Peyer's patch (tissue), 4 donors: ENCODE measurements around the gene GNG7. TPM values are rescaled to one million over a fixed set of nuclear protein-coding genes. Genes with fewer than 3 reads are reported as not detected.

ENCODE experiments used
- DNase-seq, 3 donors: peaks; one replicate each; pipeline ENCODE4 v3.0.0-alpha.2; 2017 to 2019
- H3K27ac ChIP-seq, 4 donors: fragments of 200-600 bp; sonication (generic); one replicate each; pipeline ENCODE4 v1.5.1; 2016 to 2019
- H3K27me3 ChIP-seq, 2 donors: fragments of 200-600 bp; sonication (generic); one replicate each; pipeline ENCODE4 v1.5.1; 2019
- H3K36me3 ChIP-seq, 3 donors: fragments of 200-600 bp; sonication (generic); one replicate each; pipeline ENCODE4 v1.5.1; 2016 to 2019
- H3K4me1 ChIP-seq, 4 donors: fragments of 200-600 bp; sonication (generic); one replicate each; pipeline ENCODE4 v1.5.1; 2016 to 2019
- H3K4me3 ChIP-seq, 4 donors: fragments of 200-600 bp; sonication (generic); 1 replicate in 3 of 4; 2 replicates in 1 of 4; pipeline ENCODE4 v1.5.1; 2016 to 2019; ENCODE audit warnings: mild to moderate bottlenecking in 1 of 4
- H3K9me3 ChIP-seq, 4 donors: fragments of 200-600 bp; sonication (generic); one replicate each; pipeline ENCODE4 v1.5.1; 2016 to 2019; ENCODE audit warnings: mild to moderate bottlenecking in 1 of 4
- POLR2A ChIP-seq, 2 donors: fragments of 450-650 bp; IDR thresholded peaks; one replicate each; pipeline ENCODE4 v1.5.1; 2017; ENCODE audit warnings: antibody characterized with exemption in 2 of 2, mild to moderate bottlenecking in 2 of 2, moderate library complexity in 2 of 2
- total RNA-seq, 4 donors: library from RNA; depleted of rRNA; stranded (reverse); fragments of >200 nt; gene quantifications; one replicate each; pipeline ENCODE4 v1.1.0, GENCODE V29; 2016
- TF ChIP-seq, protein P1 (sequence below), 6 experiments: fragments of 450-650 bp in 4 of 6; fragments of 200-600 bp in 2 of 6; sonication (generic) in 1 of 6; IDR thresholded peaks; one replicate each; pipeline ENCODE4 v1.5.1; 2017 to 2019; ENCODE audit warnings: antibody characterized with exemption in 6 of 6, mild to moderate bottlenecking in 3 of 6, moderate library complexity in 1 of 6

Gene GNG7
- total RNA-seq, 4 donors from 2014 or later, result 1.2 to 14.9 (median 2.0) TPM

DNA sequence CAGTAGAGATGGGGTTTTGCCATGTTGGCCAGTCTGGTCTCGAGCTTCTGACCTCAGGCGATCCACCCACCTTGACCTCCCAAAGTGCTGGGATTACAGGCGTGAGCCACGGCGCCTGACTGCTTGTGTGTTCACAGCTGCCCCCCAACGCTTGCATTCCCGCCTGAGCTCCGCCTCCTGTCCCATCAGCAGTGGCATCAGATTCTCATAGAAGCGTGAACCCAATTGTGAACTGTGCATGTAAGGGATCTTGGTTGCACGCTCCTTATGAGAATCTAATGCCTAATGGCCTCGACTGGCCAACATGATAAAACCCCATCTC, 150.7 kb downstream of the GNG7 start:
- Histone ChIP-seq H3K27ac (no peak overlapping the region), H3K4me1 (peaks cover 0 to 16% (median 6%) of the 10 kb centered on the region in 4 donors), H3K27me3 (no peaks in the 10 kb centered on the region), H3K36me3 (no peaks in the 10 kb centered on the region), H3K4me3 (no peak overlapping the region), H3K9me3 (no peaks in the 10 kb centered on the region)
- DNase-seq, result no peak
- TF ChIP-seq POLR2A (IDR thresholded peaks at IDR 0.05), result no peak
- TF ChIP-seq, protein P1, sequence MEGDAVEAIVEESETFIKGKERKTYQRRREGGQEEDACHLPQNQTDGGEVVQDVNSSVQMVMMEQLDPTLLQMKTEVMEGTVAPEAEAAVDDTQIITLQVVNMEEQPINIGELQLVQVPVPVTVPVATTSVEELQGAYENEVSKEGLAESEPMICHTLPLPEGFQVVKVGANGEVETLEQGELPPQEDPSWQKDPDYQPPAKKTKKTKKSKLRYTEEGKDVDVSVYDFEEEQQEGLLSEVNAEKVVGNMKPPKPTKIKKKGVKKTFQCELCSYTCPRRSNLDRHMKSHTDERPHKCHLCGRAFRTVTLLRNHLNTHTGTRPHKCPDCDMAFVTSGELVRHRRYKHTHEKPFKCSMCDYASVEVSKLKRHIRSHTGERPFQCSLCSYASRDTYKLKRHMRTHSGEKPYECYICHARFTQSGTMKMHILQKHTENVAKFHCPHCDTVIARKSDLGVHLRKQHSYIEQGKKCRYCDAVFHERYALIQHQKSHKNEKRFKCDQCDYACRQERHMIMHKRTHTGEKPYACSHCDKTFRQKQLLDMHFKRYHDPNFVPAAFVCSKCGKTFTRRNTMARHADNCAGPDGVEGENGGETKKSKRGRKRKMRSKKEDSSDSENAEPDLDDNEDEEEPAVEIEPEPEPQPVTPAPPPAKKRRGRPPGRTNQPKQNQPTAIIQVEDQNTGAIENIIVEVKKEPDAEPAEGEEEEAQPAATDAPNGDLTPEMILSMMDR (IDR thresholded peaks at IDR 0.05), result no peak

DNA sequence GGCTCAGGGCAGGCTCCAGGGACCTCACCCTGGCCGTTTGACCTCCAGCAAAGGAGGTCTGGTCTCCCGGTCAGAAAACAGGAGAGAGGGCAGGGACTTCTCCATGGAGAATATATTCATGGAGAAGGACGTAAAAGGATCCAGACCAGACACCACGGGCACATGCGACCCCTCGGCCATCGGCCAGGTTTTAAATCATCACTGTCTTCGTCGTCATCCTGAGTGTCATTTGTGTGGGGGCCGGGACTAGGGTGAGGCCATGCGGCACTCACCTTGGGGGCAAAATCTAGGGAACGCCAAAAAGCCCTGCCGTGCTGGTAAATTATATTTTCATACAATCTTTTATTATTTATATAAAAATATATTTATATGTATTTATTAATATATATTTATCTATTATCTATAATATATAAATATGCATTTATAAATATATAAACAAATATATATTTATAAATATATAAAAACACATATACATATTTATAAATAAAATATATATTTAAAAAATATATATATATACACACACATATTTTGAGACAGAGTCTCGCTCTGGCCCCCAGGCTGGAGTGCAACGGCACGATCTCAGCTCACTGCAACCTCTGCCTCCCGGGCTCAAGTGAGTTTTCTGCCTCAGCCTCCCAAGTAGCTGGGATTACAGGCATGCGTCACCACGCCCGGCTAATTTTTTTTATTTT, 151.2 kb downstream of the GNG7 start:
- Histone ChIP-seq H3K4me1 (peaks cover 0 to 21% (median 6%) of the 10 kb centered on the region in 4 donors), H3K9me3 (no peaks in the 10 kb centered on the region), H3K36me3 (no peaks in the 10 kb centered on the region), H3K27me3 (no peaks in the 10 kb centered on the region), H3K4me3 (no peak overlapping the region), H3K27ac (no peak overlapping the region)
- DNase-seq, result peak in 1 of 3 donors; percentile 10
- TF ChIP-seq, protein P1 (IDR thresholded peaks at IDR 0.05), result no peak
- no peak for TF ChIP-seq POLR2A (IDR thresholded peaks at IDR 0.05)

DNA sequence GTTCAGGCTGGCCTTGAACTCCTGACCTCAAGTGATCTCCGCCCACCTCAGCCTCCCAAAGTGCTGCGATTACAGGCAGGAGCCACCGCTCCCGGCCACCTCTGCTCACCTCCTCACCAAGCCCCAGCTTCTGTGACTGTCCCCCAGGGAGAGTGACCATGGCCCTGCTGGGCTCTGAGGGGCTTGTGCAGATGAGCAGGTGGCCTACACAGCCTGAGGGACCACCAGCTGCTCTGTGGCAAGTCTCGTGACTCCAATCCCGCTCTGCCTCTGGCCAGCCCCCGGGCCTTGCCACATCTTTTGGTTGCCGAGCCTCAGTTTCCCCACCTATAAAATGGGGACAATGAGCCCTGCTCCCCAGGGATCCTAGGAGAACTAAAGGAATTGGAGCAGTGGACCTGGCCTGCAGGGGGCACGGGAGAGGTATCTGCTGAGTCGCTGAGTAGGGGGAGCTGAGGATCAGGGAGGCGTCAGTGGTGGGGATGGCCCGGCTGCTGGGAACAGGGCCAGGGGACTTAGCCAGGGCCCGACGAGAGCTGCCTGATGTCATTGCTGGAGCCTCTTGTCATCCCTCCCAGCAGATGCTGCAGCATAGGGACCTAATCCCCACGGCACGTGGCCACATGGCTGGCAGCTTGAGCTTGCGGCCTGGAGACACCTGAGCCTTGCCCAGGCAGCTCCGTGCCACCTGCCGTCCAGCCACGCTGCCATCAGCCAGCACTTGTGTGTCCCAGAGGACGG, 151.9 kb downstream of the GNG7 start:
- Histone ChIP-seq H3K4me3 (no peak overlapping the region), H3K36me3 (no peaks in the 10 kb centered on the region), H3K4me1 (peaks cover 0 to 28% (median 6%) of the 10 kb centered on the region in 4 donors), H3K9me3 (no peaks in the 10 kb centered on the region), H3K27ac (peak overlapping the region; percentile 31 to 82 (median 66)), H3K27me3 (no peaks in the 10 kb centered on the region)
- peak in 1 of 3 donors; percentile 48 for DNase-seq
- TF ChIP-seq, protein P1 (IDR thresholded peaks at IDR 0.05), result no peak
- TF ChIP-seq POLR2A (IDR thresholded peaks at IDR 0.05), result no peak

DNA sequence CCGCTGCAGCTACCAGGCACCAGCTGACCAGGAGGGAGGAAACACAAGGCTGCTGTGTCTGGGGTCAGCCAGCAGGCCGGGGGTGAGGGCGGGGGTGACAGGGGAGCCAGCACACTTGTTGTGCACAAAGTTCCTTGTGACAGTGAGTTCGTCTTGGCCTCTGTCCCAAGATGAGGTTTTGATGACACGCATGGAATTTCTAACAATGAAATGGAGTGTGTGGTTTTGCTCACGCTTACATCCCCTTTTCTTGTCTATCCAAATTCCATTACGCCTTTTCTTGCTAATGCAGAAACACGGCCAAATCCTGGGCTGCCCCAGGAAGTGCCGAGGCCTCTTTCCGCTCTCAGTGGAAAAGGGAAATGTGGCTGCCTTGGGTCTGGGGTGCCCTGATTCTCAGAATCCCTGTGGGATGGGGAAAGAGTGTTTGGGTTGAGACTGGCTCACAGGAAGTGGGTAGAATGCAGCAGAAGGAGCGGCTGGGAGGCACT, 152.7 kb downstream of the GNG7 start:
- DNase-seq, result peak in 2 of 3 donors; percentile 52 to 83
- Histone ChIP-seq H3K27ac (peak overlapping the region; percentile 31 to 82 (median 66)), H3K36me3 (no peaks in the 10 kb centered on the region), H3K9me3 (no peaks in the 10 kb centered on the region), H3K4me3 (no peak overlapping the region), H3K27me3 (no peaks in the 10 kb centered on the region), H3K4me1 (peaks cover 0 to 33% (median 6%) of the 10 kb centered on the region in 4 donors)
- TF ChIP-seq, protein P1 (IDR thresholded peaks at IDR 0.05), result no peak
- TF ChIP-seq POLR2A (IDR thresholded peaks at IDR 0.05), result no peak

DNA sequence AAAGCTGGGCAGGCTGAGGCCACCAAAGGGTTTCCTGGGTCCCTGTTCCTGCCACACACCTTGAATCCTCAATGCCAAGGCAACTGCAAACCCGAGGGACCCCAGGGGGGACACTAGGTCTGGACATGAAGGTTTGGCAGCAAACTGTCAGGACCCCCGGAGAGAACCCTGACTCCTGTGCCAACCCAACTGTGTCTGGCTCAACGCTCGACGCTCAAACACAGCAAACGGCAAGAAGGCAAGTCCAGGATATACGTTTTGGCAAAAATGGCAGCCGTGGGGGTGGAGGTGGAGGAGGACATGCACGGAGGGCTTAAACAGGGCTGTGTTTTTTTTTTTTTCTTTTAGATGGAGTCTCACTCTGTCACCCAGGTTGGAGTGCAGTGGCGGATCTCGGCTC, 153.5 kb downstream of the GNG7 start:
- Histone ChIP-seq H3K27ac (peak overlapping the region in 1 of 4 donors; percentile 82), H3K4me1 (peaks cover 0 to 41% (median 13%) of the 10 kb centered on the region in 4 donors), H3K27me3 (no peaks in the 10 kb centered on the region), H3K36me3 (no peaks in the 10 kb centered on the region), H3K4me3 (no peak overlapping the region), H3K9me3 (no peaks in the 10 kb centered on the region)
- DNase-seq, result peak in 1 of 3 donors; percentile 23
- TF ChIP-seq, protein P1 (IDR thresholded peaks at IDR 0.05), result no peak
- TF ChIP-seq POLR2A (IDR thresholded peaks at IDR 0.05), result no peak
